Calu3 (cell line): ENCODE results near the gene SCUBE2. TPM values are rescaled to one million over a fixed set of nuclear protein-coding genes. Genes with fewer than 3 reads are reported as not detected.

Source experiments
- BruUV-seq: library from RNA; stranded (reverse); fragments of 400-500 nt; replicated peaks from 2 replicates; lab custom pipeline; 2021; lab: Mats Ljungman, UMichigan
- CTCF ChIA-PET: fragments of 300-600 bp; sonication (Branson Sonifier 250); formaldehyde crosslinking; loops from one replicate; lab custom pipeline; 2022; ENCODE audit warnings: antibody characterized with exemption; lab: Charles Lee
- DNase-seq: peaks from one replicate; pipeline ENCODE4 v3.0.0; 2022
- H3K27ac Mint-ChIP-seq: one replicate; pipeline ENCODE4 v1.8.0; 2022; ENCODE audit warnings: mixed read lengths; ENCODE audit not compliant: unreplicated experiment
- H3K27me3 Mint-ChIP-seq: one replicate; pipeline ENCODE4 v1.8.0; 2022; ENCODE audit warnings: mixed read lengths; ENCODE audit not compliant: unreplicated experiment
- H3K36me3 Mint-ChIP-seq: one replicate; pipeline ENCODE4 v1.8.0; 2022; ENCODE audit warnings: mild to moderate bottlenecking, moderate library complexity, mixed read lengths; ENCODE audit not compliant: insufficient read depth, unreplicated experiment
- H3K4me1 Mint-ChIP-seq: one replicate; pipeline ENCODE4 v1.8.0; 2022; ENCODE audit warnings: mild to moderate bottlenecking, low read depth, mixed read lengths; ENCODE audit not compliant: unreplicated experiment
- H3K4me3 Mint-ChIP-seq: one replicate; pipeline ENCODE4 v1.8.0; 2022; ENCODE audit warnings: mild to moderate bottlenecking, low read depth, moderate library complexity, mixed read lengths; ENCODE audit not compliant: unreplicated experiment
- H3K9me3 Mint-ChIP-seq: one replicate; pipeline ENCODE4 v1.8.0; 2022; ENCODE audit warnings: low read depth, mixed read lengths; ENCODE audit not compliant: unreplicated experiment
- intact Hi-C: fragments of 100-400 bp; cut with micrococcal nuclease; formaldehyde crosslinking; loops from one replicate; pipeline ENCODE4 v1.10.0; 2022; ENCODE audit not compliant: unreplicated experiment
- total RNA-seq: library from RNA; stranded (reverse); gene quantifications from 2 replicates; pipeline ENCODE4 v1.2.3, GENCODE V29; 2022
- TF ChIP-seq, protein P1 (sequence below): fragments of 200-600 bp; IDR thresholded peaks from one replicate; pipeline ENCODE4 v1.8.0; 2022; ENCODE audit warnings: antibody characterized with exemption; ENCODE audit not compliant: unreplicated experiment

The SCUBE2 gene
- total RNA-seq, 1 experiment from 2014 or later: not detected

GRCh38 chr11:9019861-9020260 lies 71.5 kb downstream of the SCUBE2 start:
- H3K4me3 Mint-ChIP-seq: no peak overlapping the region
- no peaks in the 10 kb centered on the region for H3K9me3 Mint-ChIP-seq
- intact Hi-C loops: loop anchor here (5.0 kb wide), 2 partner anchors 102 to 487 kb away; no protein-coding TSS in a partner anchor
- no peak for DNase-seq
- TF ChIP-seq, protein P1, sequence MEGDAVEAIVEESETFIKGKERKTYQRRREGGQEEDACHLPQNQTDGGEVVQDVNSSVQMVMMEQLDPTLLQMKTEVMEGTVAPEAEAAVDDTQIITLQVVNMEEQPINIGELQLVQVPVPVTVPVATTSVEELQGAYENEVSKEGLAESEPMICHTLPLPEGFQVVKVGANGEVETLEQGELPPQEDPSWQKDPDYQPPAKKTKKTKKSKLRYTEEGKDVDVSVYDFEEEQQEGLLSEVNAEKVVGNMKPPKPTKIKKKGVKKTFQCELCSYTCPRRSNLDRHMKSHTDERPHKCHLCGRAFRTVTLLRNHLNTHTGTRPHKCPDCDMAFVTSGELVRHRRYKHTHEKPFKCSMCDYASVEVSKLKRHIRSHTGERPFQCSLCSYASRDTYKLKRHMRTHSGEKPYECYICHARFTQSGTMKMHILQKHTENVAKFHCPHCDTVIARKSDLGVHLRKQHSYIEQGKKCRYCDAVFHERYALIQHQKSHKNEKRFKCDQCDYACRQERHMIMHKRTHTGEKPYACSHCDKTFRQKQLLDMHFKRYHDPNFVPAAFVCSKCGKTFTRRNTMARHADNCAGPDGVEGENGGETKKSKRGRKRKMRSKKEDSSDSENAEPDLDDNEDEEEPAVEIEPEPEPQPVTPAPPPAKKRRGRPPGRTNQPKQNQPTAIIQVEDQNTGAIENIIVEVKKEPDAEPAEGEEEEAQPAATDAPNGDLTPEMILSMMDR: no peak
- no peaks in the 10 kb centered on the region for H3K4me1 Mint-ChIP-seq
- H3K36me3 Mint-ChIP-seq: no peaks in the 10 kb centered on the region
- BruUV-seq: no TSS peak
- CTCF ChIA-PET: no interaction called here
- H3K27me3 Mint-ChIP-seq: peaks cover 51% of the 10 kb centered on the region
- no peak overlapping the region for H3K27ac Mint-ChIP-seq

DNA sequence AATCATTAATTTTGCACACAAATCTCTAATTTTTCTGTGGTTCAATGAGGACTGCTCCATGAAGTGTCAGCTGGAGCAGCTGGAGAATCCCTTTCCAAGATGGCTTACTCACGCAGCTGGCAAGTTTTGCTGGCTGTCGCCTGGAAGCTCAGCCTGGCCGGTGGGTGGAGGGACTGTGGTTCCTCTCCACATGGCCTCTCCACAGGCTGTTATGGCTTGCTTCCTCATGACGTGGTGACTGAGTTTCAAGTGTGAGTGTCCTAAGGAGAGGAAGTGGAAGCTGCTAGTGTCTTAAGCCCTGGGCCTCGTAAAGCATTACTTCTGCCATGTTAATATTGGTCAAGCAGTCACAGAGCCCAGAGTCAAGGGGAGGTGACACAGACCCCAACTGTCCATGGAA lies 73.6 kb downstream of the SCUBE2 start:
- TF ChIP-seq, protein P1: no peak
- intact Hi-C loops: loop anchor here (5.0 kb wide), 2 partner anchors 105 to 490 kb away; no protein-coding TSS in a partner anchor
- no peak for DNase-seq
- CTCF ChIA-PET: interaction anchor here (1.2 kb wide), 1 partner anchor 120 kb away, joined by 4 read pairs; no protein-coding TSS in a partner anchor
- no peaks in the 10 kb centered on the region for H3K4me1 Mint-ChIP-seq
- no peaks in the 10 kb centered on the region for H3K36me3 Mint-ChIP-seq
- H3K4me3 Mint-ChIP-seq: no peak overlapping the region
- H3K9me3 Mint-ChIP-seq: no peaks in the 10 kb centered on the region
- H3K27me3 Mint-ChIP-seq: peaks cover 43% of the 10 kb centered on the region
- BruUV-seq: no TSS peak
- no peak overlapping the region for H3K27ac Mint-ChIP-seq

- H3K27ac Mint-ChIP-seq: no peak overlapping the region
- H3K4me3 Mint-ChIP-seq: no peak overlapping the region
- DNase-seq: no peak
- H3K4me1 Mint-ChIP-seq: no peaks in the 10 kb centered on the region
- no TSS peak for BruUV-seq
- intact Hi-C loops: loop anchor here (5.0 kb wide), 2 partner anchors 105 to 490 kb away; no protein-coding TSS in a partner anchor
- TF ChIP-seq, protein P1: no peak
- CTCF ChIA-PET: interaction anchor here (1.2 kb wide), 1 partner anchor 120 kb away, joined by 4 read pairs; no protein-coding TSS in a partner anchor
- peaks cover 41% of the 10 kb centered on the region for H3K27me3 Mint-ChIP-seq
- no peaks in the 10 kb centered on the region for H3K36me3 Mint-ChIP-seq
- H3K9me3 Mint-ChIP-seq: no peaks in the 10 kb centered on the region
Measured at GRCh38 chr11:9016916-9017642, 74.3 kb downstream of the SCUBE2 start.

- no peaks in the 10 kb centered on the region for H3K36me3 Mint-ChIP-seq
- H3K27me3 Mint-ChIP-seq: peaks cover 48% of the 10 kb centered on the region
- no peaks in the 10 kb centered on the region for H3K4me1 Mint-ChIP-seq
- TF ChIP-seq, protein P1: peak; percentile 67
- intact Hi-C loops: loop anchor here (1.0 to 5.0 kb wide), 3 partner anchors 107 to 492 kb away; no protein-coding TSS in a partner anchor
- H3K27ac Mint-ChIP-seq: no peak overlapping the region
- CTCF ChIA-PET: interaction anchor here (0.5 to 2.0 kb wide), 8 partner anchors 12 to 491 kb away, joined by 3 to 62 read pairs (median 4); no protein-coding TSS in a partner anchor
- BruUV-seq: no TSS peak
- peak; percentile 57 for DNase-seq
- no peak overlapping the region for H3K4me3 Mint-ChIP-seq
- H3K9me3 Mint-ChIP-seq: no peaks in the 10 kb centered on the region
Measured at GRCh38 chr11:9015677-9016076, 75.7 kb downstream of the SCUBE2 start.
